Right cardiac atrium (tissue), 5 donors: ENCODE data around the gene IDH2. TPM values are rescaled to one million over a fixed set of nuclear protein-coding genes. Genes with fewer than 3 reads are reported as not detected.

ENCODE experiments used
- polyA plus RNA-seq: library from polyadenylated mRNA; stranded (reverse); fragments of 200-250 nt; gene quantifications from one replicate; pipeline ENCODE4 v1.2.3, GENCODE V29; 2013
- total RNA-seq, 4 donors: library from RNA; stranded (reverse); fragmentation: NEBNext Ultra II Directional; extraction: Animal tissue kit (Norgen Biotek cat#: 25700); gene quantifications; one replicate each; pipeline ENCODE4 v1.2.1, GENCODE V29; 2021
- donor health status: healthy with polysubstance abuse.
- donor health status: DM: no; HTN: yes; CAD: no.
- donor health status: DM: no; HTN: no; CAD: no.
- donor health status: DM: no; HTN: yes; CAD: no; lungs with severe emphysema.
- donor health status: DM: yes; HTN: yes; CAD: no.

Gene IDH2
- total and polyA plus RNA-seq, 5 donors: 203 to 275 (median 237) TPM

Other genes with a start within 250 kb of the IDH2 start
- gene AP3S2, start 208.5 kb downstream of the IDH2 start, total RNA-seq: 10 to 100 TPM; 38.5 to 42.6 (median 40.4) TPM
- 28.8 TPM for gene AP3S2, start 208.5 kb downstream of the IDH2 start, polyA plus RNA-seq
- gene ARPIN, start 189.5 kb downstream of the IDH2 start, total RNA-seq: 10 to 100 TPM; 12.3 to 16.0 (median 13.1) TPM
- 10.1 TPM for gene ARPIN, start 189.5 kb downstream of the IDH2 start, polyA plus RNA-seq
- 10 to 100 TPM in 1 of 4 donors, 1 to 10 TPM in 3; 6.0 to 10.2 (median 8.1) TPM for gene ZNF710, start 101.1 kb downstream of the IDH2 start, total RNA-seq
- gene ZNF710, start 101.1 kb downstream of the IDH2 start, polyA plus RNA-seq: 3.4 TPM
- gene SEMA4B, start 98.9 kb upstream of the IDH2 start, total RNA-seq: 10 to 100 TPM; 32.6 to 39.6 (median 33.5) TPM
- gene SEMA4B, start 98.9 kb upstream of the IDH2 start, polyA plus RNA-seq: 16.4 TPM
- gene CIB1, start 131.5 kb upstream of the IDH2 start, total RNA-seq: 10 to 100 TPM; 69.5 to 70.7 (median 70.1) TPM
- gene CIB1, start 131.5 kb upstream of the IDH2 start, polyA plus RNA-seq: 95.8 TPM
- gene GDPGP1, start 131.7 kb upstream of the IDH2 start, total RNA-seq: 10 to 100 TPM; 10.6 to 20.5 (median 15.6) TPM
- 6.5 TPM for gene GDPGP1, start 131.7 kb upstream of the IDH2 start, polyA plus RNA-seq
- gene TTLL13, start 147.1 kb upstream of the IDH2 start, total RNA-seq: under 1 TPM in 2 of 4 donors, not detected in 2; 0.24 to 0.54 TPM
- 0.72 TPM for gene TTLL13, start 147.1 kb upstream of the IDH2 start, polyA plus RNA-seq
- 100 to 1,000 TPM; 135 to 159 (median 154) TPM for gene NGRN, start 163.2 kb upstream of the IDH2 start, total RNA-seq
- 163 TPM for gene NGRN, start 163.2 kb upstream of the IDH2 start, polyA plus RNA-seq
- 1 to 10 TPM; 3.1 to 6.4 (median 4.6) TPM for gene ZNF774, start 249.8 kb upstream of the IDH2 start, total RNA-seq
- 2.0 TPM for gene ZNF774, start 249.8 kb upstream of the IDH2 start, polyA plus RNA-seq